Osteocyte (in vitro differentiated cells): Measurements from ENCODE around the gene P2RX4. TPM values are rescaled to one million over a fixed set of nuclear protein-coding genes. Genes with fewer than 3 reads are reported as not detected.

Experiments
- DNase-seq: peaks from one replicate; pipeline ENCODE4 v3.0.0; 2021; ENCODE audit warnings: mixed read lengths; ENCODE audit not compliant: unreplicated experiment; ENCODE audit errors: extremely low spot score
- H3K27ac Mint-ChIP-seq: one replicate; pipeline ENCODE4 v1.8.0; 2021; ENCODE audit warnings: mild to moderate bottlenecking, mixed read lengths; ENCODE audit not compliant: unreplicated experiment
- H3K27me3 Mint-ChIP-seq: one replicate; pipeline ENCODE4 v1.8.0; 2021; ENCODE audit warnings: mixed read lengths; ENCODE audit not compliant: unreplicated experiment
- H3K36me3 Mint-ChIP-seq: one replicate; pipeline ENCODE4 v1.8.0; 2021; ENCODE audit warnings: mixed read lengths; ENCODE audit not compliant: unreplicated experiment
- H3K4me1 Mint-ChIP-seq: one replicate; pipeline ENCODE4 v1.8.0; 2021; ENCODE audit warnings: mixed read lengths; ENCODE audit not compliant: unreplicated experiment
- H3K4me3 Mint-ChIP-seq: one replicate; pipeline ENCODE4 v1.8.0; 2021; ENCODE audit warnings: mild to moderate bottlenecking, moderate library complexity, mixed read lengths; ENCODE audit not compliant: unreplicated experiment
- H3K9me3 Mint-ChIP-seq: one replicate; pipeline ENCODE4 v1.8.0; 2021; ENCODE audit warnings: mixed read lengths; ENCODE audit not compliant: unreplicated experiment
- CTCF ChIP-seq: fragments of 200-600 bp; sonication (generic); IDR thresholded peaks from 2 replicates; pipeline ENCODE4 v1.5.0; 2021; ENCODE audit warnings: antibody characterized with exemption, mild to moderate bottlenecking, moderate library complexity
- total RNA-seq: library from RNA; stranded (reverse); gene quantifications from 2 replicates; pipeline ENCODE4 v1.2.1, GENCODE V29; 2021

Gene P2RX4
- total RNA-seq, 1 donor from 2014 or later, result 20.3 TPM

- Mint-ChIP-seq H3K4me3 (no peak overlapping the region), H3K27ac (no peak overlapping the region), H3K4me1 (peaks cover 6% of the 10 kb centered on the region), H3K27me3 (no peaks in the 10 kb centered on the region), H3K36me3 (no peaks in the 10 kb centered on the region), H3K9me3 (no peaks in the 10 kb centered on the region)
- no peak for TF ChIP-seq CTCF
- no peak for DNase-seq
These were observed 25.5 kb upstream of the P2RX4 start for GRCh38 chr12:121184425-121184824.

GRCh38 chr12:121184984-121185889, 24.7 kb upstream of the P2RX4 start:
- Mint-ChIP-seq H3K4me3 (no peak overlapping the region), H3K9me3 (no peaks in the 10 kb centered on the region), H3K27me3 (no peaks in the 10 kb centered on the region), H3K27ac (no peak overlapping the region), H3K4me1 (peaks cover 13% of the 10 kb centered on the region), H3K36me3 (no peaks in the 10 kb centered on the region)
- DNase-seq, result no peak
- no peak for TF ChIP-seq CTCF

- Mint-ChIP-seq H3K27ac (no peak overlapping the region), H3K27me3 (no peaks in the 10 kb centered on the region), H3K4me3 (no peak overlapping the region), H3K9me3 (no peaks in the 10 kb centered on the region), H3K36me3 (no peaks in the 10 kb centered on the region), H3K4me1 (peaks cover 21% of the 10 kb centered on the region)
- TF ChIP-seq CTCF, result no peak
- DNase-seq, result no peak
These were observed 23.1 kb upstream of the P2RX4 start for GRCh38 chr12:121186826-121187225.

- no peaks in the 10 kb centered on the region for H3K27me3 Mint-ChIP-seq
- no peaks in the 10 kb centered on the region for H3K9me3 Mint-ChIP-seq
- no peak overlapping the region for H3K27ac Mint-ChIP-seq
- no peak for TF ChIP-seq CTCF
- H3K4me3 Mint-ChIP-seq, result no peak overlapping the region
- peaks cover 21% of the 10 kb centered on the region for H3K4me1 Mint-ChIP-seq
- DNase-seq, result no peak
- no peaks in the 10 kb centered on the region for H3K36me3 Mint-ChIP-seq
These were observed 22.4 kb upstream of the P2RX4 start for GRCh38 chr12:121187501-121187900.

GRCh38 chr12:121188227-121188626, 21.7 kb upstream of the P2RX4 start:
- no peak overlapping the region for H3K27ac Mint-ChIP-seq
- no peaks in the 10 kb centered on the region for H3K27me3 Mint-ChIP-seq
- no peak for DNase-seq
- TF ChIP-seq CTCF, result no peak
- no peaks in the 10 kb centered on the region for H3K9me3 Mint-ChIP-seq
- H3K4me1 Mint-ChIP-seq, result peaks cover 21% of the 10 kb centered on the region
- H3K36me3 Mint-ChIP-seq, result peaks cover 3% of the 10 kb centered on the region
- H3K4me3 Mint-ChIP-seq, result no peak overlapping the region
